Gastroesophageal sphincter (tissue), 4 donors: ENCODE data around the gene TP53BP2. TPM values are rescaled to one million over a fixed set of nuclear protein-coding genes. Genes with fewer than 3 reads are reported as not detected.

ENCODE experiments used
- ATAC-seq: fragments of 150-250 bp; one replicate; pipeline ENCODE4 v1.9.1; 2016; ENCODE audit warnings: mild to moderate bottlenecking, moderate library complexity
- H3K27ac ChIP-seq, 4 donors: fragments of 200-600 bp; sonication (generic) in 3 of 4; 1 replicate in 3 of 4; 2 replicates in 1 of 4; pipeline ENCODE4 v1.5.1; 2016 to 2019
- H3K27me3 ChIP-seq: fragments of 200-600 bp; sonication (generic); one replicate; pipeline ENCODE4 v1.5.1; 2019
- H3K36me3 ChIP-seq, 2 donors: fragments of 200-600 bp; sonication (generic); one replicate each; pipeline ENCODE4 v1.5.1; 2019; ENCODE audit warnings: control low read depth in 1 of 2
- H3K4me1 ChIP-seq, 3 donors: fragments of 200-600 bp; sonication (generic); 1 replicate in 2 of 3; 2 replicates in 1 of 3; pipeline ENCODE4 v1.5.1; 2016 to 2019; ENCODE audit warnings: control low read depth in 2 of 3
- H3K4me3 ChIP-seq, 2 donors: fragments of 200-600 bp; sonication (generic); one replicate each; pipeline ENCODE4 v1.5.1; 2019; ENCODE audit warnings: mild to moderate bottlenecking in 1 of 2, moderate library complexity in 1 of 2
- H3K9me3 ChIP-seq, 3 donors: fragments of 200-600 bp; sonication (generic); one replicate each; pipeline ENCODE4 v1.5.1; 2017 to 2019; ENCODE audit warnings: control low read depth in 2 of 3
- CTCF ChIP-seq, 4 experiments: fragments of 200-600 bp in 2 of 4; fragments of 450-650 bp in 2 of 4; sonication (generic) in 1 of 4; IDR thresholded peaks; one replicate each; pipeline ENCODE4 v1.5.1; 2017 to 2019; ENCODE audit warnings: antibody characterized with exemption in 4 of 4, mild to moderate bottlenecking in 2 of 4, moderate library complexity in 2 of 4
- EP300 ChIP-seq: sonication (generic); formaldehyde crosslinking; IDR thresholded peaks from one replicate; pipeline ENCODE4 v1.6.1; 2017; ENCODE audit warnings: antibody characterized with exemption, mild to moderate bottlenecking
- POLR2A ChIP-seq, 2 donors: fragments of 450-650 bp; IDR thresholded peaks; one replicate each; pipeline ENCODE4 v1.6.1; 2017; ENCODE audit warnings: antibody characterized with exemption in 2 of 2, mild to moderate bottlenecking in 2 of 2, moderate library complexity in 1 of 2
- POLR2AphosphoS5 ChIP-seq: sonication (generic); formaldehyde crosslinking; IDR thresholded peaks from one replicate; pipeline ENCODE4 v1.6.1; 2017; ENCODE audit warnings: antibody characterized with exemption
- WGBS, 2 donors: methylation state at CpG; one replicate each; pipeline ENCODE4 v1.1.5; 2018; ENCODE audit warnings: low coverage in 1 of 2; 5-methylcytosine and 5-hydroxymethylcytosine counted together
- total RNA-seq, 4 donors: library from RNA; depleted of rRNA; stranded (reverse); fragments of >200 nt; gene quantifications; one replicate each; pipeline ENCODE4 v1.1.0, GENCODE V29; 2016

The TP53BP2 gene
- total RNA-seq, 4 donors from 2014 or later = 30.0 to 85.3 (median 52.3) TPM

GRCh38 chr1:223755432-223755792 is 90.3 kb downstream of the TP53BP2 start:
- no peak for TF ChIP-seq CTCF (IDR thresholded peaks at IDR 0.05)
- no peak for TF ChIP-seq EP300
- TF ChIP-seq POLR2A (IDR thresholded peaks at IDR 0.05) = no peak
- no peak for TF ChIP-seq POLR2AphosphoS5
- ATAC-seq = no peak
- Histone ChIP-seq H3K27me3 (no peaks in the 10 kb centered on the region), H3K4me1 (no peaks in the 10 kb centered on the region), H3K9me3 (no peaks in the 10 kb centered on the region), H3K36me3 (peaks cover 0 to 100% of the 10 kb centered on the region in 2 donors), H3K27ac (no peak overlapping the region), H3K4me3 (no peak overlapping the region)
- WGBS, 2 donors = 72 to 83% methylated on average over 4 to 5 of the region's 9 CpGs

DNA sequence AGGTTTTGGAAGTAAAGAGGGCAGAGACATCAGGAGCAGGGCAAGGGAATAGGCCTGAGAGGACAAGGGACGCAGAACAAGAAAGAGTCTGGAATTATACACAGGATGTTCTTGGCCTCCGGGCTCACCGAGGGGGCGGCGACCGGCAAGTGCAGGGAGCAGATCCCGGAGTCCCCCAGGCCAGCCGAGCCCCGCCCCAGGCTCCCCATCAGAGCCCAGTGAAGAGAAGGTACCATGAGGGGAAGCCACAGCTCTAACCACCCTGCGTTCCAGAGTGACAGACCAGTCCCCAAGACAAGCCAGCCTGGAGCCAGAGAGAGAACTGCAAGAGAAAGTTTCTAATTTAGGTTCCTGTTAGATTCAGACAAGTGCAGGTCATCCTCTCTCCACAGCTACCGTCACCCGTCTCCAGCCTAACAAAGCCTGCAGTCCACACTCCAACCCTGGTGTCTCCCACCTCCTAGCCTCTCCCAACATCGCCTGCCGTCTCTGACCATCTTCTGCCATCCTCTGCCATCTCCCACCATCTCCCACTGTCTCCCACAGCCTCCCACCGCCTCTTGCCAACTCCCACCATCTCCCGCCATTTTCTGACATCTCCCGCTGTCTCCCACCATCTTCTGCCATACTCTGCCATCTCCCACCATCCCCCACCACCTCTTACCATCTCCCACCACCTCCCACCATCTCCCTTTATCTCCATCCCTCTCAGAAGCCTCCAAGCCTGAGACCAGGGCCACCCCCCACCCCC is 90.9 kb downstream of the TP53BP2 start:
- WGBS, 2 donors = 83 to 85% methylated on average over 8 to 17 of the region's 17 CpGs
- no peak overlapping the region for H3K4me3 ChIP-seq
- no peaks in the 10 kb centered on the region for H3K4me1 ChIP-seq
- TF ChIP-seq EP300 = no peak
- no peak for TF ChIP-seq POLR2AphosphoS5
- no peaks in the 10 kb centered on the region for H3K9me3 ChIP-seq
- peaks cover 0 to 100% of the 10 kb centered on the region in 2 donors for H3K36me3 ChIP-seq
- no peak for ATAC-seq
- no peaks in the 10 kb centered on the region for H3K27me3 ChIP-seq
- H3K27ac ChIP-seq = no peak overlapping the region

DNA sequence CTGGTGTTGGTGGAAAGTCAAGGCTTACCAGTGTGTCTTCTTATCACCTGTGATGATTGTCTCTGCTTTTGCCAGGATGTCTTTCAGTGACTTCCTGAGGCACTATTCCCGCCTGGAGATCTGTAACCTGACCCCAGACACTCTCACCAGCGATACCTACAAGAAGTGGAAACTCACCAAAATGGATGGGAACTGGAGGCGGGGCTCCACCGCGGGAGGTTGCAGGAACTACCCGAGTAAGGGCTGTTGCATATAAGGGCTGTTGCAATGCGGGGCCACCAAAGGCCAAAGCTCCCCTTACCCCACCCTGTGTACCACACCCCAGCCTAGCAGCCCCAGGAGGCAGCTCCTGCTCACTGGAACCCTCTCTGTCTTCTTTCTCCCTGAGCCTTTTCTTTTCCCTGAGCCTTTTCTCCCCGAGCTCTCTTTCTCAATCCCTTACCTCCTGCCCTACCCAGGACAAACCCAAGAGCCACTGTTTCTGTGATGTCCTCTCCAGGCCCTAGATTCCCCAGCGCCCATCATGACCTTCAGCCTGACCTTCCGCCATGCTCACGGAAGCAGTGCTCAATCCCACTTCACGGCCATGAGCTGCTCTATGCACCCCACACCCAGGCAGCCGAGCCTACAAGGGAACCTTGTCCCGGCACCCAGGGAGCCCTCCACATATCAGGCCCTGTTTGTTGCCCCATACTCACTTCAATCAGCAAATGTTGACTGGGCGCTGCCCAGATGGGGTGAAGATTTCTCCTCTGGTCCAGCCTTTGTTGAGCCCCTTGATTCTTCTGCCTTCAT is 92.8 kb downstream of the TP53BP2 start:
- Histone ChIP-seq H3K9me3 (no peaks in the 10 kb centered on the region), H3K27ac (no peak overlapping the region), H3K4me1 (peaks cover 0 to 18% (median 12%) of the 10 kb centered on the region in 3 donors), H3K36me3 (peaks cover 0 to 84% of the 10 kb centered on the region in 2 donors), H3K4me3 (no peak overlapping the region), H3K27me3 (no peaks in the 10 kb centered on the region)
- ATAC-seq = no peak
- TF ChIP-seq CTCF (IDR thresholded peaks at IDR 0.05) (no peak), EP300 (no peak), POLR2AphosphoS5 (no peak), POLR2A (IDR thresholded peaks at IDR 0.05) (no peak)
- 67 to 87% methylated on average over 3 to 9 of the region's 15 CpGs for WGBS, 2 donors

GRCh38 chr1:223751696-223752095 is 94.1 kb downstream of the TP53BP2 start:
- TF ChIP-seq EP300 (no peak), POLR2AphosphoS5 (no peak), POLR2A (IDR thresholded peaks at IDR 0.05) (no peak), CTCF (IDR thresholded peaks at IDR 0.05) (no peak)
- Histone ChIP-seq H3K27ac (no peak overlapping the region), H3K4me1 (peaks cover 0 to 30% (median 18%) of the 10 kb centered on the region in 3 donors), H3K9me3 (no peaks in the 10 kb centered on the region), H3K4me3 (no peak overlapping the region), H3K27me3 (no peaks in the 10 kb centered on the region), H3K36me3 (peaks cover 0 to 82% of the 10 kb centered on the region in 2 donors)
- 84 to 100% methylated on average over 1 to 4 of the region's 4 CpGs for WGBS, 2 donors
- no peak for ATAC-seq

DNA sequence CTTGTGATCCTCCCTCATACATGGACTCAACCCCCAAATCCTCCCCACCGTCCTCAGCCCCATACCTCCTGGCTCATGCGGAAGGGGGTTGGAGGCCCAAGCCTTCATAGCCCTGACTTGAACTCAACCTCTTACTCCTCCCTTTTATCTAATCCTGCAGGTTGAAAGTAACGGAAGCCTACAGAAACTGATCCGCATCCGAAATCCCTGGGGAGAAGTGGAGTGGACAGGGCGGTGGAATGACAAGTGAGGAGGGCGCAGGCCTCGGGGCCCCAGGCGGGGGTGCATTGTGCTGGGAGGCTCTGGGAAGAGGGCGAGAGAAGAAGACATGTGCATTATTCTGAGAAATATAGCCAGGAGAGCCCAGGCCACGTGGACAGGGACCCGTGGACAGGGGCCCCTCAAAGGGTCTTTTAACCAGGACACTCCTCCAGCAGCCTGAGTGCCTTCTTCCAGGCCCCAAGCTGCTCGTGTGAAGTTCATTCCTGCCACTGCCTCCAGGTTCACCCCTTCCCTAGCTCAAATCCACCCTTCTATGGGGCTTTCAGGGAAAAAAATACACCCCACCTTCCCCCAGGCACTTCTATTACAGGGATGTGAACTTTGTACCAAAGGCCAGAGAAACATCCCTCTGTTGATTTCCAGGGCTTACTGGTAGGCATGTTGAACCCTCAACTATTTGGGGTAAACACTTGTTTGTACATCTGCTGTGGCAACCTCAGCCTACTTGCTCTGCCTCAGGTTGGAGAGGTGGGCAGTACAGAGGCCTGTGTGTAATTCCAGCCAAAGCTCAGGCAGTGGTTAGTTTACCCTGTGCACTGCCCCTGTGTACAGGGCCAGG is 94.8 kb downstream of the TP53BP2 start:
- Histone ChIP-seq H3K9me3 (no peaks in the 10 kb centered on the region), H3K4me3 (no peak overlapping the region), H3K27ac (peak overlapping the region in 1 of 4 donors; percentile 11), H3K36me3 (peaks cover 0 to 82% of the 10 kb centered on the region in 2 donors), H3K4me1 (peaks cover 0 to 30% (median 18%) of the 10 kb centered on the region in 3 donors), H3K27me3 (no peaks in the 10 kb centered on the region)
- no peak for TF ChIP-seq POLR2AphosphoS5
- TF ChIP-seq EP300 = no peak
- TF ChIP-seq CTCF (IDR thresholded peaks at IDR 0.05) = no peak
- no peak for TF ChIP-seq POLR2A (IDR thresholded peaks at IDR 0.05)
- WGBS, 2 donors = 94% methylated on average over 3 of the region's 13 CpGs; no CpG with 5 or more reads in 1 of the 2 donors
- ATAC-seq = no peak
